Measurements from ENCODE around the gene ELL.
"Not testable (repeated sequence)": the region's sequence is repeated elsewhere in the genome, so short reads cannot be mapped to it uniquely, and the experiment has no call there.

ELL gene

DNA sequence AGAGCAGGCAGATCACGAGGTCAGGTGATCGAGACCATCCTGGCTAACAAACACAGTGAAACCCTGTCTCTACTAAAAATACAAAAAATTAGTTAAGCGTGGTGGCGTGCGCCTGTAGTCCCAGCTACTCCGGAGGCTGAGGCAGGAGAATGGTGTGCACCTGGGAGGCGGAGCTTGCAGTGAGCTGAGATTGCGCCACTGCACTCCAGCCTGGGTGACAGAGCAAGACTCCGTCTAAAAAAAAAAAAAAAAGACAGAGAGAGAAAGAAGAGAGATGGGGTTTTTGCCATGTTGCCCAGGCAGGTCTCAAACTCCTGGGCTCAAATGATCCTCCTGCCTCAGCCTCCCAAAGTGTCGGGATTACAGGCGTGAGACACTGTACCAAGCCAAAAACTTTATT lies 116.1 kb downstream of the ELL start:
- in situ Hi-C loops (cut with HindIII; ENCODE audit: low sequenced_read_pairs): not testable (repeated sequence)

DNA sequence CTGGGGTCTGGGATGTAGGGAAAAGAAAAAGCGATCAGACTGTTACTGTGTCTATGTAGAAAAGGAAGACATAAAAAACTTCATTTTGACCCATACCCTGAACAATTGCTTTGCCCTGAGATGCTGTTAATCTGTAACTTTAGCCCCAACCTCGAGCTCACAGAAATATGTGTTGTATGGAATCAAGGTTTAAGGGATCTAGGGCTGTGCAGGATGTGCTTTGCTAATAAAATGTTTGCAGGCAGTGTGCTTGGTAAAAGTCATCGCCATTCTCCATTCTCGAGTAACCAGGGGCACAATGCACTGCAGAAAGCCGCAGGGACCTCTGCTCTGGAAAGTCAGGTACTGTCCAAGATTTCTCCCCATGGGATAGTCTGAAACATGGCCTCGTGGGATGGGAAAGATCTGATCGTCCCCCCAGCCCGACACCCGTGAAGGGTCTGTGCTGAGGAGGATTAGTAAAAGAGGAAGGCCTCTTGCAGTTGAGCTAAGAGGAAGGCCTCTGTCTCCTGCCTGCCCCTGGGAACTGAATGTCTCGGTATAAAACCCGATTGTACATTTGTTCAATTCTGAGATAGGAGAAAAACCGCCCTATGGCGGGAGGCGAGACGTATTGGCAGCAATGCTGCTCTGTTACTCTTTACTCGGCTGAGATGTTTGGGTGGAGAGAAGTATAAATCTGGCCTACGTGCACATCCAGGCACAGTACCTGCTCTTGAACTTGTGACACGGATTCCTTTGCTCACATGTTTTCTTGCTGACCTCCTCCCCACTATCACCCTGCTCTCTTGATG lies 119.2 kb downstream of the ELL start:
- in situ Hi-C loops (cut with HindIII; ENCODE audit: low sequenced_read_pairs): not testable (repeated sequence)

DNA sequence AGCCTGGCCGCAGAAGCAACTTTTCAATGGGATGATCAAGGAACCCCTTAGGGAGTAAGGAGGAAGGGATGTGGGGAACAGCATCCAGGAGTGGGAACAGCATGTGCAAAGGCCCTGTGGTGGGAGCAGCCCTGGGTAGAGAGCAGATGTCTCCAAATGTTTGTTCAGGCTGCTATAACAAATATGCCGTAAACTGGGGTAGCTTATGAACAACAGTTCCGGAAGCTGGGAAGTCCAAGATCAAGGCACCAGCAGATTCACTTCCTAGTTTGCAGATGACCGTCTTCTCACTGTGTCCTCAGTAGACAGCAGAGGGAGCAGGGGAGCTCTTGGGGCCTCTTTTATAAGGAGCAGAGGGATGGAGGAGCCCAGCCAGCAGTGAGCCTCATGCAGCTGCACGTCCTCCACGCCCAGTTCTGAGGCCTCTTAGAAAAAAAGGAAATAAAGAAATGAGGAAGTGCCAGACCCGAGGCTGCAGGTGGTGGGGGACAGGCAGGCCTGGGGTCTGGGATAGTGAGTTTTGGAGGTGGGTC lies 120.2 kb downstream of the ELL start:
- in situ Hi-C loops (cut with HindIII; ENCODE audit: low sequenced_read_pairs): no loop called here

DNA sequence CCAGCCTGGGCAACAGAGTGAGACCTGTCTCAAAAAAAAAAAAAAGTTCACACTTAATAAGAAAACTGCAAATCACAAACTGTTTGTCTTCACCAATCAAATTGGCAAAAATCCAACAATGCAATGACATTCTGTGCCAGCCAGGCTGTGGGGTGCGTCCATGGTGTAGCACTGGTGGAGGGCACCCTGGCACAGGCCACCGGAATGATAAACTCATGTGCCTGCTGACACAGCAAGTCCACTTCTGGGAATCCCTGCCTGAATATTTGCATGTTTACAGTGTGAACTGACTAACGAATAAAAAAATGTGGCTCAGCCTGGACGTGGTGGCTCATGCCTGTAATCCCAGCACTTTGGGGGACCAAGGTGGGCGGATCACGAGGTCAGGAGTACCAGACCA lies 122.9 kb downstream of the ELL start:
- in situ Hi-C loops (cut with HindIII; ENCODE audit: low sequenced_read_pairs): no loop called here

DNA sequence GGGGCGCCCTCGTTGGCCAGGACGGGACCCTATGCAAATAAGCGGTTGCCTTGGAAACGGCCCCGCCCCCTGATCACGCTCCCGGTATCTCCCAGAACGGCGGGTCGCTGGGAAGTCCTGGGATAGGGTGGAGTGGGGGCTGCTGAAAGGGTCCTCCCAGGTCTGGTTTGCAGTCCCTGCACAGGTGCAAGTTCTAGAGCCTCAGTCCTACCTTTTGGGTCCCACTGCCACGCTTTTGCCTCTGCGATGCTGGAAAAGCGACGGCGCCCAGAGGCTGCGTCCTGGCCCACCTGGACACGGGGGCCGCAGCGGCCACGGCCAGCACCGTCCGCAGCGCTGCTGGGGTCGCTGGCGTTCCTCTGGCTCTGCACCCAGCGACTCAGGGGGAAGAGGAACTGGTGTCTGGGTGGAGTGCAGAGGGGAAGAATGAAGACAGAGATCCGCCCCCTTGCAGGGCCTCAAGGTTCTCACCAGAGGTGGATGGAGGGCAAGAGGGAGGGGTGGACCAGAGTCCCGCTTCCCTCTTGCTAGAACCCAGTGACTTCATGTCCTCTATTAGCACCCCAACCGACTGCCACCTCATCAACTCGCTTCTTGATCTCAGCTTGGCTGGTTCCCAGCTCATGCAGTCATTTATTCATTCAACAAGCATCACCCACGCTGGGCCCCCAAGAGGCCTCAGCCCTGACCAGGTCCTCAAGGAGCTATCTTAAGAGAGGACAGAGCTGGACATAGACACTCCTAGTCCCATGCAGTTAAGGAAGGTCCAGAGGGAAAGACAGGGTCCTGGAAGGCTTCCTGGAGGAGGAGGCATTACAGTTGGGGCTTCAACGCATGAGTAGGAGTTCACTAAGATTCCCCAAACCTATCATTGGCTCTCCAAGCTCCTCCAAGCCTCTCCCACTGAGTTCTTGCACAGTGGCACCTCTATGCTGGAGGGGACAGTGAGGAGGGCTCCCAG lies 124.3 kb downstream of the ELL start, which contains the start of gene LRRC25:
Gene LRRC25, minus strand, starts transcription at position 381 of the 961 bp plus-strand sequence. CDS start 659 bp downstream, outside the sequence.
- in situ Hi-C loops (cut with HindIII; ENCODE audit: low sequenced_read_pairs): no loop called here

DNA sequence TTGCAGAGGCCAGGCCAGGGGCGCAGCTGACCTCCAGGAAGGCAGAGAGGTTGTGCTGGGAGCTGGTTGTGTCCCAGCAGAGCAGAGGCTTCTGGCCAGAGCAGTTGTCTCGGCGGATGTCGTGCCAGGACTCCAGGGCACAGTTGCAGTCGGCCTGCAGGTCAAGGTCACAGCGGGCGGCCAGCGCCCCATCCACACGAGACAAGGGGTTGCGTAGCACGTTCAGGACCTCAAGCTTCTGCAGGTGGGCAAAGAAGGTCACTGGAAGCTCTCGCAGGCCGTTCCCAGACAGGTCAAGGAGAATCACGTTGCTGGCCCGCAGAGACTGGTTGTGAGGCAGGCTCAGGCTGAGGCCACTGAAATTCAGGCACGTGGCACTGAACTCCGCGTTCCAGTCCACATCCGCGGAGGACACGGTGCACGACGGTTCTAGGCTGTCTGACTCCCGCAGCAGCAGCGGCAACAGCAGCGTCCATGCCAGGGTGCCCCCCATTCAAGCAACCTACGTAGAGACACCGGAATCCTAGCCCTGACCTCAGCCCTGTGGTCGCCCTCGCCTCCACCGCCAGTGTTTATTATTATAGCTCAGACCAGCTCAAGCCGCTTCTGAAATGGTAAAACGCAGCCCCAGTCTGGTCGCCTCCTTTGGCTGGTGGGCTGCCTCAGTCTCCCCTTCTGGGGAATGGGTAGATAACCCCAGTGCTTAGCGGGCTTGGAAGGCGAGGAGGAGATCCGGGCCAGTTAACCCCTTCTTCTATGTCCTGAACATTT lies 125.2 kb downstream of the ELL start:
- in situ Hi-C loops (cut with HindIII; ENCODE audit: low sequenced_read_pairs): no loop called here

DNA sequence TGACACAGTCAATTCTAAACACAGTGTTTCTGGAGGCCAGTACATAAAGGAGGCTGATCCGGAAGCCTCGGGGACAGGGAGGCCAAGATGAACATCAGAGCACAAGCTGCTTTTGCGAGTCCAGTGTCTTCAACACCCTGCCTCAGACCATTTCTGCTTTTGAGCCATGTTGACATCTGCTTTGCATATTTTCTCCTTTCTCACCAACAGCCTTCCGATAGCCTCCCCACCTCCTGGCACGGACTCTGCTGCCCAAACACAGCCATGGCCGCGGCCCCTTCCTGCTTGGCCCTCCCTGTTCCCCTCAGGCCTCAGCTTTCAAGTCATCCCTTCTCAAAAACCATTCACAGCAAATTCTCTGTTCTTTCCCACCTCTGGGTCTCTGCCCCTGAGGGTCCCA lies 128.0 kb downstream of the ELL start:
- in situ Hi-C loops (cut with HindIII; ENCODE audit: low sequenced_read_pairs): no loop called here

DNA sequence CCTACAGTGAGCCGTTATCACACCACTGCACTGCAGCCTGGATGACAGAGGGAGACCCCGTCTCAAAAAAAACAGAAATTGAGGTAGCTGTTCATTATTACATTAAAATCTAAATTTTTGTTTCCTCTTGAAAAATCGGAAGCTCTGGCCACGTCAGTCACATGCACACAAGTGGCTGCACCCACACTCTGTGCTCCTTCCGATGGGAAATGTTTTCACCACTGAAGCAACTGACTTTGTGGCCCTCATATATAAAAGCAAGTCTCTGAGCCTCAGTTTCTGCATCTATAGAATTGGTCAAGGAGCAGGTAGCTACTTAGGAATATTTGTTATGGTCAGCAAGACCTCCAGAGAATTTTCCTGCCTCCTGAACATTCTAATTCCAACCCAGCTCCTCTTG lies 128.9 kb downstream of the ELL start:
- in situ Hi-C loops (cut with HindIII; ENCODE audit: low sequenced_read_pairs): no loop called here
